Measurements from ENCODE around the gene MAL.

GRCh38 chr2:94979406-94980375 lies 45.8 kb upstream of the MAL start:
- TF ChIP-seq ZFP30 (CRISPR knock-in tag; IDR thresholded peaks at IDR 0.05) (no peak), RARB (CRISPR knock-in tag; IDR thresholded peaks at IDR 0.05) (no peak), CREB5 (CRISPR knock-in tag; IDR thresholded peaks at IDR 0.05; ENCODE audit: low read depth) (no peak), ESRRG (CRISPR knock-in tag; IDR thresholded peaks at IDR 0.05) (no peak), PATZ1 (CRISPR knock-in tag; IDR thresholded peaks at IDR 0.05; ENCODE audit: borderline replicate concordance) (no peak), ISL1 (CRISPR knock-in tag; IDR thresholded peaks at IDR 0.05) (no peak), CSRNP3 (CRISPR knock-in tag; IDR thresholded peaks at IDR 0.05) (no peak), POU6F1 (CRISPR knock-in tag; IDR thresholded peaks at IDR 0.05; ENCODE audit: borderline replicate concordance, low read depth) (no peak), TSHZ2 (CRISPR knock-in tag; IDR thresholded peaks at IDR 0.05) (no peak), TOX (CRISPR knock-in tag; IDR thresholded peaks at IDR 0.05; ENCODE audit: borderline replicate concordance) (no peak), GLIS3 (CRISPR knock-in tag; IDR thresholded peaks at IDR 0.05) (no peak), ARNTL (CRISPR knock-in tag; IDR thresholded peaks at IDR 0.05; ENCODE audit: borderline replicate concordance, low read depth) (no peak)
